Measurements from ENCODE around the gene ESRRG.

The ESRRG gene

GRCh38 chr1:216478238-216478637 is 245.0 kb downstream of the ESRRG start:
- Mint-ChIP-seq H3K27ac (no peak overlapping the region), H3K4me3 (no peak overlapping the region), H3K36me3 (no peaks in the 10 kb centered on the region), H3K4me1 (no peaks in the 10 kb centered on the region), H3K9me3 (peaks cover 18% of the 10 kb centered on the region), H3K27me3 (no peaks in the 10 kb centered on the region)

- Mint-ChIP-seq H3K36me3 (no peaks in the 10 kb centered on the region), H3K9me3 (peaks cover 18% of the 10 kb centered on the region), H3K4me3 (no peak overlapping the region), H3K27me3 (no peaks in the 10 kb centered on the region), H3K4me1 (no peaks in the 10 kb centered on the region), H3K27ac (no peak overlapping the region)
Observed at GRCh38 chr1:216476341-216476740, 246.9 kb downstream of the ESRRG start.

- H3K9me3 Mint-ChIP-seq = peaks cover 18% of the 10 kb centered on the region
- no peak overlapping the region for H3K27ac Mint-ChIP-seq
- no peak overlapping the region for H3K4me3 Mint-ChIP-seq
- H3K36me3 Mint-ChIP-seq = no peaks in the 10 kb centered on the region
- H3K27me3 Mint-ChIP-seq = no peaks in the 10 kb centered on the region
- no peaks in the 10 kb centered on the region for H3K4me1 Mint-ChIP-seq
Observed at GRCh38 chr1:216475659-216476276, 247.5 kb downstream of the ESRRG start.

- peaks cover 22% of the 10 kb centered on the region for H3K9me3 Mint-ChIP-seq
- H3K36me3 Mint-ChIP-seq = no peaks in the 10 kb centered on the region
- no peak overlapping the region for H3K4me3 Mint-ChIP-seq
- H3K27me3 Mint-ChIP-seq = no peaks in the 10 kb centered on the region
- H3K27ac Mint-ChIP-seq = no peak overlapping the region
- H3K4me1 Mint-ChIP-seq = no peaks in the 10 kb centered on the region
Observed at GRCh38 chr1:216466162-216466801, 256.9 kb downstream of the ESRRG start.

- no peaks in the 10 kb centered on the region for H3K36me3 Mint-ChIP-seq
- no peak overlapping the region for H3K27ac Mint-ChIP-seq
- H3K4me1 Mint-ChIP-seq = no peaks in the 10 kb centered on the region
- no peaks in the 10 kb centered on the region for H3K27me3 Mint-ChIP-seq
- H3K4me3 Mint-ChIP-seq = no peak overlapping the region
- peaks cover 15% of the 10 kb centered on the region for H3K9me3 Mint-ChIP-seq
Observed at GRCh38 chr1:216464489-216464888, 258.7 kb downstream of the ESRRG start.

GRCh38 chr1:216462066-216462775 is 261.0 kb downstream of the ESRRG start:
- Mint-ChIP-seq H3K27ac (no peak overlapping the region), H3K9me3 (peaks cover 7% of the 10 kb centered on the region), H3K4me1 (no peaks in the 10 kb centered on the region), H3K36me3 (no peaks in the 10 kb centered on the region), H3K27me3 (no peaks in the 10 kb centered on the region), H3K4me3 (no peak overlapping the region)

- H3K9me3 Mint-ChIP-seq = peaks cover 5% of the 10 kb centered on the region
- no peaks in the 10 kb centered on the region for H3K4me1 Mint-ChIP-seq
- no peak overlapping the region for H3K27ac Mint-ChIP-seq
- H3K4me3 Mint-ChIP-seq = no peak overlapping the region
- no peaks in the 10 kb centered on the region for H3K36me3 Mint-ChIP-seq
- H3K27me3 Mint-ChIP-seq = no peaks in the 10 kb centered on the region
Observed at GRCh38 chr1:216461466-216461865, 261.8 kb downstream of the ESRRG start.

- H3K4me1 Mint-ChIP-seq = no peaks in the 10 kb centered on the region
- H3K27ac Mint-ChIP-seq = no peak overlapping the region
- H3K9me3 Mint-ChIP-seq = no peaks in the 10 kb centered on the region
- no peaks in the 10 kb centered on the region for H3K27me3 Mint-ChIP-seq
- H3K4me3 Mint-ChIP-seq = no peak overlapping the region
- H3K36me3 Mint-ChIP-seq = no peaks in the 10 kb centered on the region
Observed at GRCh38 chr1:216459651-216460207, 263.5 kb downstream of the ESRRG start.

GRCh38 chr1:216458812-216459211 is 264.4 kb downstream of the ESRRG start:
- Mint-ChIP-seq H3K27me3 (no peaks in the 10 kb centered on the region), H3K9me3 (no peaks in the 10 kb centered on the region), H3K4me3 (no peak overlapping the region), H3K4me1 (no peaks in the 10 kb centered on the region), H3K36me3 (no peaks in the 10 kb centered on the region), H3K27ac (no peak overlapping the region)

GRCh38 chr1:216457356-216457755 is 265.9 kb downstream of the ESRRG start:
- H3K4me1 Mint-ChIP-seq = no peaks in the 10 kb centered on the region
- no peak overlapping the region for H3K4me3 Mint-ChIP-seq

GRCh38 chr1:216456682-216457081 is 266.5 kb downstream of the ESRRG start:
- Mint-ChIP-seq H3K36me3 (no peaks in the 10 kb centered on the region), H3K9me3 (no peaks in the 10 kb centered on the region), H3K4me3 (no peak overlapping the region), H3K27me3 (no peaks in the 10 kb centered on the region), H3K4me1 (no peaks in the 10 kb centered on the region), H3K27ac (no peak overlapping the region)

More at GRCh38 chr1:216457356-216457755, 265.9 kb downstream of the ESRRG start:
- H3K9me3 Mint-ChIP-seq = no peaks in the 10 kb centered on the region
- no peaks in the 10 kb centered on the region for H3K27me3 Mint-ChIP-seq
- H3K36me3 Mint-ChIP-seq = no peaks in the 10 kb centered on the region
- H3K27ac Mint-ChIP-seq = no peak overlapping the region

- Mint-ChIP-seq H3K9me3 (no peaks in the 10 kb centered on the region), H3K4me1 (no peaks in the 10 kb centered on the region), H3K27ac (no peak overlapping the region), H3K27me3 (no peaks in the 10 kb centered on the region), H3K36me3 (no peaks in the 10 kb centered on the region), H3K4me3 (no peak overlapping the region)
Observed at GRCh38 chr1:216453777-216454176, 269.5 kb downstream of the ESRRG start.

Data from activated naive CD4-positive, alpha-beta T cell treated with anti-CD3 and anti-CD28 coated beads, Interleukin-2, amount 50 U/mL, for 24 hours (primary cell).